Hematopoietic multipotent progenitor cell treated with erythropoietin and hydrocortisone succinate and interleukin-3 and kit ligand, for 4 days (in vitro differentiated cells): ENCODE measurements around the gene FAM83F.
"Not testable (repeated sequence)": the region's sequence is repeated elsewhere in the genome, so short reads cannot be mapped to it uniquely, and the experiment has no call there.

Experiments used
- DNase-seq: peaks from one replicate; pipeline ENCODE4 v3.0.0-alpha.2; 2015

Gene FAM83F

DNA sequence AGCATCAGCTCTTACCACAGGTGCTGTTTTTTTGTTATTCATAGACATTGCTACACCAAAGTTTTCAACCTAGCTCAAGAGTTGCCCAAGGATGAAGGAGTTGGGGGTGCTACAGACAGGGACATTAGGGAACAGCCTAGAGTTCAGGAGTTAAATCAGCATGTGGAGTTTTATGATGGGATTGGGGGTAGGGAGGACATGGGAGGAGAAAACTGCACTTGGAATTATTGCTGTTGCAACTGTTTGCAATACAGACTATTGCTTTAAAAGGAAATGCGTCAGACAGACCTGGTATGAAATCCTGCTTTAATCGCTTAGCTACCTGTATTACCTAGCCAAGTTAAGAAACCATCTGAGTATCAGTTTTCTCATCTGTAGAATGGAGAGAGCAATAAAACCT, 28.3 kb upstream of the FAM83F start:
- DNase-seq, result no peak

GRCh38 chr22:39967103-39967829, 27.5 kb upstream of the FAM83F start:
- peak; percentile 92 for DNase-seq

- no peak for DNase-seq
Measured at GRCh38 chr22:39967996-39968972, 26.5 kb upstream of the FAM83F start.

DNA sequence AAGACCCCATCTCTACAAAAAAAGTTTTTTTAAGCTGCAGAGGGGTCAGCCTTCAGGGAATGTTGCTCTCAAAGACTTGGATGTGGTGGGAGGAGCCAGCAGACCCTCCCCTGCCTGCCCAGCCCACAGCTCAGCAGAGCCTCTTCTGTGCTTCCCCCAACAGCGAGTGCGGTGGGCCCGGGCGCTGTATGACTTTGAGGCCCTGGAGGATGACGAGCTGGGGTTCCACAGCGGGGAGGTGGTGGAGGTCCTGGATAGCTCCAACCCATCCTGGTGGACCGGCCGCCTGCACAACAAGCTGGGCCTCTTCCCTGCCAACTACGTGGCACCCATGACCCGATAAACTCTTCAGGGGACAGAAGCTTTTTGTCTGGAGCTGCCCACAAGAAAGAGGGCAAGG, 24.0 kb upstream of the FAM83F start:
- DNase-seq, result no peak

DNA sequence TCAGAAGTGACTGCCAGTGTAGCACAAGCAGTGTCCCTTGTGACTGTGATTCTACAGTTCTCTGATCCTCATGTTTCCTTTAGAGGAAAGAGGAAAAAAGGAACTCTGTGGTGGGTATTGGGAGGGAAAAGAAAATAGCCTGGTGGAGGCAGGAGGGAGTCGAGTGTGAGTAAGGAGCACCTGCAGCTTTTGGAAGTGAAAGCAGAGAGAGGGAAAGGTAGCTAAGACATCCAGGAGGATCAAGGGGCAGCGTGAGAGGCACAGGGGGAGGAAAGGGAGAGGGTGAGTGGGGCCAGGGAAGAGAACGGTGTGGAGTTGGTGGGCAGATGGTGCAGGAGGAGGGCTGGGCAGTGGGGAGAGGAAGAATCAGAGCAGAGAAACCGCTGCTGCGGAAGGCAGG, 22.1 kb upstream of the FAM83F start:
- no peak for DNase-seq

DNA sequence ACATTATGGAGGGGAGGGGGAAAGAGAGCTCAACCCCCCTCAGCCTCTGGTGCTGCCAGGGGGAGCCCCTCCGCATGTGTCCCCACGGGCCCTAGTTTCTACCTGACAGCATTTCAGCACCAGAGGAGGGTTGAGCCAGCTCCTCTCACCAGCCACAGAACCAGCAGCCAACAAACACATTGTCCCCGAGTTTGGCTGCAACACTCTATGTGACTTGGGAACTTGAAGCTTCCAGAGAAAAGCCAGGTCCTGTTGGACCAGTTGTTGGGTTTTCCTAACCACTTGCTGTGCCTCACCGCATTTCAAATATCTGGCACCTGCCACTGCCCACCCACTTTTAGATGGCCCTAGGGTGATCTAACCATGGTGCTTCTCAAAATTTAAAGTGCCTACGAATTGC, 21.1 kb upstream of the FAM83F start:
- DNase-seq, result no peak

DNA sequence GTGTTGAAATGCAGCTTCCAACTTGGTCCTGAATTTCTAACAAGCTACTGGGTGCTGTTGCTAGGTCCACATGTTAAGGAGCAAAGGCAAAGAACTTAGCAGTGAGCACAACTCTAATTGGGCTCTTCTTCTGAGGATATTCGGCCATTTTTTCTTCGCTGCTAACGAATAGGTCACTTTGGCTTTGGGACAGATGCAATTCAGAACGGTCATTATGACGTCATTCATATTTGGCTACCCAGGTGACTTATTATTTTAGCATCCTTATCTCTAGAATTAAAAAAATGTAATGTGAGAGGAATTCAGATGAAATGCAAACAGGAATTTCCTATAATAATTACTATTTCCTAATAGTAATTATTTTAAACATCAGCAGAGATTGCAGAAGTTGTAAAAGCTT, 20.7 kb upstream of the FAM83F start:
- no peak for DNase-seq

DNA sequence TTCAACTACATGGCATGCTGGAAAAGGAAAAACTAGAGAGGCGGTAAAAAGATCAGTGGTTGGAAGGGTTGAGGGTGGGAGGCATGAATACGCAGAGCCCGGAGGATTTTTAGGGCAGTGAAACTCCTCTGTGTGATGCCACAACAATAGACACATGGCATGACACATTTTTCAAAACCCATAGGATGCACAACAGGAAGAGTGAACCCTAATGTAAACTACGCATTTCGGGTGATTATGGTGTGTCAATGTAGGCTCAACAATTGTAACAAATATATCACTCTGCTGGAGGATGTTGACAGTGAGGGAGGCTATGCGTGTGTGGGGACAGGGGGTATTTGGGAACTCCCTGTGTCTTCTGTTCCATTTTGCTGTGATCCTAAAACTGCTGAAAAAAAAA, 15.7 kb upstream of the FAM83F start:
- DNase-seq, result no peak

GRCh38 chr22:39979458-39979857, 15.3 kb upstream of the FAM83F start:
- no peak for DNase-seq

- no peak for DNase-seq
Measured at GRCh38 chr22:39980596-39980995, 14.2 kb upstream of the FAM83F start.

- DNase-seq, result no peak
Measured at GRCh38 chr22:39983346-39983745, 11.4 kb upstream of the FAM83F start.

DNA sequence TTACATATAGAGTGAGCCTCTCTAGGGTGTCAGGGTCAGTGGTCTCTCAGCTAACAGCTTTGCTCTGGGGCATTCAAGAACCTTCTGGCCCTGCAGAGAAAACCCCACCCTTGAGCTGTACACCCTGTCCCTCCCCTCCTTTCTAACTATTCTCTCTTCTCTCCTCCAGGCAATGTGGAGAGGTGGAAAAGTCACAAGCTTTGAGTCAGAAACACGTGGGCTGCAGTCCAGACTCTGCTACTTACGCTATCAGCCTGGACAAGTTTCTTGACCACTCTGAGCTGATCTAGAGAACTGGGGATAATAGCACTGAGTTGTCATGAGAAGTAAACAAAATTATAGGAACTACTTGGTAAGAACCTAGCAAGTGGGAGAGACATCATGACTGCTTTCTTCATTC, 10.7 kb upstream of the FAM83F start:
- no peak for DNase-seq

DNA sequence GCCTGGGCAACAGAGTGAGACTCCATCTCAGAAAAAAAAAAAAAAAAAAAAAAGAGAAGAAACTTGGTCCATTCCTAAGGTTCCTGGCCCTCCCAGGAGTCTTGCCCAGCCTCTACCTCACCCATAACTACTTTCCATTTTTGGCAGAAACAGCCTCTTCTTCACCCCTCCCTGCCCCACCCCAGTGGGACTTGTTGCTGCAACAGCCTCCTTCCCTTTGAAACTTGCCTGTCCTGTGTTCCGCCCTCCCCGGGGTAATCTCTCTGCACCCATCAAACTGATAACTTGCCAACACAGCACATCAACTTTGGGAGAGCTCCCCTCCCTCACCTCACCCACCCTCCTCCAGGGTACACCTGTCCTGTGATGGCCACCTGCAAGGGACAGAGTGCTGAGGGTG, 10.0 kb upstream of the FAM83F start:
- no peak for DNase-seq

GRCh38 chr22:39985383-39986035, 9.2 kb upstream of the FAM83F start:
- no peak for DNase-seq

- DNase-seq, result no peak
Measured at GRCh38 chr22:39988386-39989114, 6.2 kb upstream of the FAM83F start.

DNA sequence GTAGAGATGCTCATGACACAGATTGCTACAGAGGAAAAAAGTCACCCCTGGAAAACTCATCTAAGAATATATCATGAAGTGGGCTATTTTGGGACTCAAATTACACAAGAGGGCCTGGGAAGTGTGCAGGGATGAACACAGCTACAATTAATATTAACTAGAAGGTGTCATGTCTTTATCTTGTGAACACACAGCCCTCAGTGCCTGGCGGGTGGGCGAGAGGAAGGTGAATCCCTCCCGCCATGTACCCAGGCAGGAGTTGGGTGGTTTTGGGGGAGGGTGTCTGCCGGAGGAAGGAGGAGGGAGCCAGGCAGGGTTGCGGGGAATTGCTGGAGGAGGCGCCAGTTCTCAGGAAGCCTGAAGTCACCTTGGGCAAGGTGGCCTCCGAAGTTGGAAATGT, 5.1 kb upstream of the FAM83F start:
- no peak for DNase-seq

- DNase-seq, result peak; percentile 55
Measured at GRCh38 chr22:39990686-39991085, 4.1 kb upstream of the FAM83F start.

GRCh38 chr22:39991159-39991860, 3.4 kb upstream of the FAM83F start:
- no peak for DNase-seq

GRCh38 chr22:39992088-39992826, 2.5 kb upstream of the FAM83F start:
- no peak for DNase-seq

GRCh38 chr22:39992894-39993293, 1.9 kb upstream of the FAM83F start:
- not testable (repeated sequence) for DNase-seq

DNA sequence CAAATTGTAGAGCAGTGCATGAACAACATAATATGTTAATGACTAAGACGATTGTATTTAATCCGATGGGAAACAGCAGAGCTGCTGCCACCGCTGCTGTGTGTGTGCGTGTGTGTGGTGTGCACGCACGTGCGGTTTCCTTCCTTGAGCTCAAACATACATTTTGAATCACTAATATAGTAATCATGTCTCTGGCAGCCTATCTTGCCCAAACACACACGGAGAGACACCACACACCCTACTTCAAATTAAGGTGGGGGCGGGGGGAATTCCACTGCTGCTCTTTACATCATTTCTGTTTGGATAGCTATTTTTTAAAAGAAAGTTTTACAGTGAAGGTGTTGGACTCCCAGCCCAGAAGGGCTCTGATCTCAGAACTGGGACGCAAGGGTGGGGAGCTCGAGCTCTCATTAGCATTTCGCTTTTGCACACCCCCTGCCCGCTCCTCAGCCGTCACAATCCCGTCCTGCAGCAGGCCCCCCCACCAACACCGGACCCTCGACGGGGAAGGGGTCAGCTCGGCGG, 651 bp upstream of the FAM83F start:
- peak; percentile 96 for DNase-seq
